ENCODE measurements around the gene ITGA11. TPM values are rescaled to one million over a fixed set of nuclear protein-coding genes. Genes with fewer than 3 reads are reported as not detected.

ITGA11 gene
- total RNA-seq (2014; rRNA removed; shearing (Covaris generic); ENCODE audit: low replicate concordance) = 41.0 and 63.4 TPM in 2 replicates

- DNase-seq = peak; percentile 90
- H3K36me3 ChIP-seq = no peaks in the 10 kb centered on the region; the same call in 1 of the 2 replicates
- peaks cover 2% of the 10 kb centered on the region; the same call in 1 of the 2 replicates for H3K27me3 ChIP-seq
- peak within 1 kb of the TSS; percentile 73 for H3K4me3 ChIP-seq
- H3K9me3 ChIP-seq = no peaks in the 10 kb centered on the region
Measured at GRCh38 chr15:68431792-68432401, at the start of gene ITGA11. Gene ITGA11, minus strand, starts transcription at chr15:68432163. Its CDS starts 97 bp downstream, at chr15:68432066.

DNA sequence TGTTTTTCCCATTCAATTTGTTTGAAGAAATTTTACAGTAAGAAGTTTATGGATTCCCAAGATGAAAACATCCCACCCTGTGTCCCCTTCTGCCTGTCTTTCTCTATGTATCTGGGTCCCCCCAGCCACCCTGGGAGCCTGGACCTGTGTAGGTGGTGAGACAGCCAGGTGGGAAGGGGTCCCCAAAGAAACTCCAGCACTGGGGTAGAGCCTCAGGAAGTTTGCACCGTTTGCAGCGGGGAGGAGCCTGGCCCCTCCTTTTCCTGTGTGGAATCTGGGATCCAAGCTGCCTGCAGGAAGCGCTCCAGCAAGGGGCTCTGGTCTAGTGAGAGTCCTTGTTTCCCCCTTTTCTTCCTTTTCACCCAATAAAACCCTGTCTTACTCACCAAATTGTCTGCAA lies 49.4 kb upstream of the ITGA11 start:
- Histone ChIP-seq H3K9me3 (no peaks in the 10 kb centered on the region), H3K4me3 (no peak overlapping the region), H3K27me3 (no peaks in the 10 kb centered on the region), H3K36me3 (no peaks in the 10 kb centered on the region)
- DNase-seq = no peak

DNA sequence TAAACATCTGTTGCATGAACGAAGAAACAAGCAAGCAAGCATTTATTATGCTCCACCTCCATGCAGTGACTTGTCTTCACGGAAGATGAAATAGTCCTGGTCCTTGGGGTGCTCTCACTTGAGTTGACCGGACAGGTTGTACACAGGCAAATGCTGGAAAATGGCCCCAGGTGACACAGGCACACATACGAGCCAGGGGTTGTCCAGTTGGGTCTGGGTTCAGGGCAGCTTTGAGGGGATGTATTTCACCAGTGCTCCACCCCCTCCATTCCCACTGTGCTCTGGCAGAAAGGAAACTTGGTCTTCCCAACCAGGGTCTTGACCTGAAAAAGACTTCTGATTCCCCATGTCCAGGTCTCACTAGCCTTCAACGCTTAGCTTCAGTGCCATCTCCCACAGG lies 48.3 kb upstream of the ITGA11 start:
- Histone ChIP-seq H3K27me3 (no peaks in the 10 kb centered on the region), H3K36me3 (no peaks in the 10 kb centered on the region), H3K9me3 (no peaks in the 10 kb centered on the region), H3K4me3 (no peak overlapping the region)
- DNase-seq = no peak

- Histone ChIP-seq H3K9me3 (no peaks in the 10 kb centered on the region), H3K36me3 (no peaks in the 10 kb centered on the region), H3K27me3 (no peaks in the 10 kb centered on the region), H3K4me3 (no peak overlapping the region)
- peak; percentile 44 for DNase-seq
Measured at GRCh38 chr15:68479870-68480269, 47.9 kb upstream of the ITGA11 start.

DNA sequence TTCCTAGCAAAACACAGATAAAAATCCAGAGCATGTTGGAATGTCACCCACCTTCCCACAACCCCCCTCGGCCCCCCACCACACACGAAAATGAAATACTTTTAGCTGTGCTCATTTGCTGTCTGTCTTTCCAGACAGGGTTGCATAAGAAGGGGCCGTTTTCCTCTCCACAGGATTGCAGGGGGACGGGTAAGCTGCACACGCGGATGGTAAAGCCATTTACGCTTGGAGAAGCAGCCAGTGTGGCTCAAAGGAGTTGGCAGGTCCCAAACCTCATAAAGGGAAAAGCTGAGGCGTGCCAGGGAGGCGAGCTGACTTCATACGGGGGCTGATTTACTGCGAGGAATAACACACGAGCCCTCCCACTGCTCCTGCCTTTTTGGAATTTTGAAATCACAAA lies 47.4 kb upstream of the ITGA11 start:
- peak; percentile 84 for DNase-seq
- no peaks in the 10 kb centered on the region for H3K36me3 ChIP-seq
- no peaks in the 10 kb centered on the region for H3K27me3 ChIP-seq
- no peak overlapping the region for H3K4me3 ChIP-seq
- H3K9me3 ChIP-seq = no peaks in the 10 kb centered on the region

DNA sequence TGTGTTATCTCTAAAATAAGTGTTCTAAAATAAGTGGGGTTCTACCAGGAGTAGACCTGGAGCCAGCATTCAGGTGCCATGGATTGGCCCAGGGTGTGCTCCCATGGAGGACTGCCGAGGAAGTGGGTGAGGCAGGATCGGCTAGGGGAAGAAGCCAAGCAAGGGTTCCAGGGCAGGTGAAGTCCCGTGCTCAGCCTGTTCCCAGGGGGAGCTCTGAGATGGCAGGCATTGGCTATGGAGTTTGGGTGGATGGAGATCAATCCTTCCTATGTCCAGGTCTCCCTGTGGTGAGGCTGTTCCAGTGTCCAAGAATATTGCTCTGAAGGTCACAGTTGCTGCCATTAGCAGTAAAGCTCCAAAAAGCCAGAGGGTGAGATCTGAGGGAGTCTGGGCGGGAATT lies 46.9 kb upstream of the ITGA11 start:
- H3K4me3 ChIP-seq = no peak overlapping the region
- H3K36me3 ChIP-seq = no peaks in the 10 kb centered on the region
- no peak for DNase-seq
- no peaks in the 10 kb centered on the region for H3K9me3 ChIP-seq
- H3K27me3 ChIP-seq = no peaks in the 10 kb centered on the region

DNA sequence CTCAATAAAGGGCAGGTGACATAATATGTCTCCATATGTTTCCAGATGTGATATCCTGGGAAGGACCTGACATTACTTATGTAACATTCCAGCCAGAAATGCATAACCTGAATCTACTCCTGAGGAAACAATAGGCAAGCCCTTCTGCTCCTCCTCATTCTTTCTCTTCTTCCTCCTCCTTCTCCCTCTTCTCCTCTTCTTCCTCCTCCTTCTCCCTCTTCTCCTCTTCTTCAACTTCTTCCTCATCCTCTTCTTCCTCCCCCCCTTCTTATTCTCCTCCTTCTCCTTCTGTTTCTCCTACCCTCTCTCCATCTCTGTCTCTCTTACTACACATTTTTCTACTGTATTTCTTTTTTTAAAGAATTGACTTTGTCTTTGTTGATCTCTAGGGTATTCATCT lies 43.5 kb upstream of the ITGA11 start:
- Histone ChIP-seq H3K36me3 (no peaks in the 10 kb centered on the region), H3K4me3 (no peak overlapping the region), H3K9me3 (no peaks in the 10 kb centered on the region), H3K27me3 (no peaks in the 10 kb centered on the region)
- DNase-seq = no peak

GRCh38 chr15:68471541-68471940 lies 39.6 kb upstream of the ITGA11 start:
- Histone ChIP-seq H3K36me3 (no peaks in the 10 kb centered on the region), H3K9me3 (peaks cover 3% of the 10 kb centered on the region; the same call in 1 of the 2 replicates), H3K27me3 (no peaks in the 10 kb centered on the region), H3K4me3 (no peak overlapping the region)
- DNase-seq = no peak

DNA sequence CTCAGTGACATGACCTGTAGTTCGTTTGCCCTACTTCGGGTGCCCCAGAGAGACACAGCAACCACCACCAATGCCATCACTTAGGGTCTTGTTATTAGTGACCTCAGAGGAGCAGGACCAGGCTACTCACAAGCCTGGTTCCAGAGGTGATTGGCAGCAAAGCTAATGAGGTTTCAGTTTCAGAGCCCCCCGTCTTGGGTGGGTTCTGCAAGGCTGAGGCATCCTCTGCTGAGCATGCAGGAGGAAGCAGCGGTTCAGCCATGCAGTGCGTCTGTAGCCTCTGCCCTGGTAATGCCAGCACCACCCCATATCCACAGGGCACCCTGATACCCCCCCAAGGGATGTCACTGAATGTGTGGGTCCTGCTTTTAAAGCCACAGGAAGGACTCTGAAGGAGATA lies 39.0 kb upstream of the ITGA11 start:
- Histone ChIP-seq H3K4me3 (no peak overlapping the region), H3K27me3 (no peaks in the 10 kb centered on the region), H3K36me3 (no peaks in the 10 kb centered on the region), H3K9me3 (peaks cover 3% of the 10 kb centered on the region; the same call in 1 of the 2 replicates)
- no peak for DNase-seq

DNA sequence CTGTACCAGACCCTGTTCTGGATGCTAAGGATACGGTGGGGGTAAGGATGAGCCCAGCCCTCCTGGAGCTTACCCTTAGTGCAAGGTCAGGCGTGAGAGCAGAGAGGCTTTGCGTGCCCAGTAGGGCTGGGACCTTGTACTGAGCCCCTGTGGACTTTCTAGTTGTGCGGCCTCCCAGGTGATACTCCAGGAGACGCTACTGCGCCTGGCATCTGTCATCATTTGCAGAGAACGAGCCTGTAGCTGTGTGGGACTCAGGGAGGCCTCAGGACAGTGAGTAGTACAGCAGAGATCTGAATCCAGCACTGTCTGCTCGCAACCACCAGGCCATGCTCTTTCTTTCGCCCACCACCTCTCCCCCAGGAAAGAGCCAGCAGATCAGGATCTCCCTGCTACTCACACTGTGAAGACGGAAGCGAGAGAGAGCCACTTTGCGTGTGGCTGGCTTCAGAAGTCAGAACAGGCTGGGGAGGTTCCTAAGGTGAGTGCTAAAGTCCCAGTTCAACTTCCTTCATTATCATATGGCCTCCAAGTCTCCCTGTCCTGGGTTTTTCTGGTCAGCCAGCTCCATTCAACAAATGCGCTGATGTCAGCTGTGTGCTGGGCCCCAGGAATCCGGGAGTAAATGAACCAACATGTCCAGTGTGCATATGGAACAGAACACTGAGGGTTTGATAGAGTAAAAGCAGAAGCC lies 38.2 kb upstream of the ITGA11 start:
- Histone ChIP-seq H3K9me3 (peaks cover 3% of the 10 kb centered on the region; the same call in 1 of the 2 replicates), H3K4me3 (no peak overlapping the region), H3K27me3 (no peaks in the 10 kb centered on the region), H3K36me3 (no peaks in the 10 kb centered on the region)
- DNase-seq = peak; percentile 14

- no peak overlapping the region for H3K4me3 ChIP-seq
- no peaks in the 10 kb centered on the region for H3K27me3 ChIP-seq
- H3K36me3 ChIP-seq = no peaks in the 10 kb centered on the region
- DNase-seq = no peak
- peaks cover 3% of the 10 kb centered on the region; the same call in 1 of the 2 replicates for H3K9me3 ChIP-seq
Measured at GRCh38 chr15:68469162-68470048, 37.4 kb upstream of the ITGA11 start.

DNA sequence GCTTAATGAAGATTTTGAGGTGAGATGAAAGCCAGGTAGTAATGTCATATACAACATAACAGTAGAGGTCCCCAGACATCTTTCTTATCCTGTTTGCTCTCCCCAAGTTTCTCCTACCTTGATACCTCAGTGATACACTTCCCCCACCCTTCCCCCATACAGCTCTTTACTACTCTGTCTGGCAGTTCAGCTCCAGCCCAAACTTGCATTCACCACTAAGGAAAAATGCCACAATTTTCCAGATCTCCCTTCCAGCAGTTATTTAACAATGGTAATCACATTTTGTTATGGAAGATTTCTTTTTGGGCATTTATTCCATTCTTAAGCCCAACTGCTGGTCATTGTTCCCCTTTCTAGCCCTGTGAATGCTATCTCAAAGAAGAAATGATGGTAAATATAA lies 34.9 kb upstream of the ITGA11 start:
- DNase-seq = no peak
- Histone ChIP-seq H3K4me3 (no peak overlapping the region), H3K9me3 (peaks cover 3% of the 10 kb centered on the region; the same call in 1 of the 2 replicates), H3K27me3 (no peaks in the 10 kb centered on the region), H3K36me3 (no peaks in the 10 kb centered on the region)

GRCh38 chr15:68465861-68466560 lies 34.0 kb upstream of the ITGA11 start:
- Histone ChIP-seq H3K4me3 (no peak overlapping the region), H3K36me3 (no peaks in the 10 kb centered on the region), H3K27me3 (no peaks in the 10 kb centered on the region), H3K9me3 (peaks cover 3% of the 10 kb centered on the region; the same call in 1 of the 2 replicates)
- DNase-seq = no peak

- peak; percentile 72 for DNase-seq
- Histone ChIP-seq H3K4me3 (no peak overlapping the region), H3K27me3 (no peaks in the 10 kb centered on the region), H3K36me3 (no peaks in the 10 kb centered on the region), H3K9me3 (peaks cover 7% of the 10 kb centered on the region)
Measured at GRCh38 chr15:68464448-68465090, 32.6 kb upstream of the ITGA11 start.

GRCh38 chr15:68463996-68464395 lies 32.0 kb upstream of the ITGA11 start:
- DNase-seq = no peak
- Histone ChIP-seq H3K36me3 (no peaks in the 10 kb centered on the region), H3K4me3 (no peak overlapping the region)

GRCh38 chr15:68463444-68463843 lies 31.5 kb upstream of the ITGA11 start:
- H3K4me3 ChIP-seq = no peak overlapping the region
- H3K27me3 ChIP-seq = no peaks in the 10 kb centered on the region
- H3K9me3 ChIP-seq = peaks cover 7% of the 10 kb centered on the region
- no peak for DNase-seq
- no peaks in the 10 kb centered on the region for H3K36me3 ChIP-seq

More at GRCh38 chr15:68463996-68464395, 32.0 kb upstream of the ITGA11 start:
- Histone ChIP-seq H3K27me3 (no peaks in the 10 kb centered on the region), H3K9me3 (peaks cover 7% of the 10 kb centered on the region)
